SK-N-SH treated with all-trans-retinoic acid at 6 μM for 48 hours (cell line): ENCODE measurements around the gene GPD1.

Experiments
- ESRRG ChIP-seq: fragments of 250-450 bp; sonication (Bioruptor Pico); IDR thresholded peaks from 2 replicates; pipeline ENCODE4 v1.6.1; 2021; ENCODE audit warnings: mild to moderate bottlenecking
- POU6F1 ChIP-seq: fragments of 250-450 bp; sonication (Bioruptor Pico); IDR thresholded peaks from 2 replicates; pipeline ENCODE4 v1.8.0; 2021; ENCODE audit warnings: low read depth, mild to moderate bottlenecking, moderate library complexity, borderline replicate concordance
- TCF4 ChIP-seq: fragments of 250-450 bp; sonication (Bioruptor Pico); IDR thresholded peaks from 2 replicates; pipeline ENCODE4 v1.8.0; 2021; ENCODE audit warnings: mild to moderate bottlenecking, moderate library complexity, borderline replicate concordance
- ZFP3 ChIP-seq: fragments of 250-450 bp; sonication (Bioruptor Pico); IDR thresholded peaks from 2 replicates; pipeline ENCODE4 v1.5.0; 2020; ENCODE audit warnings: mild to moderate bottlenecking, moderate library complexity
- ZFP30 ChIP-seq: fragments of 450-650 bp; formaldehyde crosslinking; IDR thresholded peaks from 2 replicates; pipeline ENCODE4 v1.5.0; 2022; ENCODE audit warnings: mild to moderate bottlenecking, moderate library complexity

- TF ChIP-seq ESRRG (no peak), ZFP3 (CRISPR knock-in tag) (no peak), POU6F1 (CRISPR knock-in tag) (no peak), TCF4 (CRISPR knock-in tag) (no peak), ZFP30 (no peak)
Observed at GRCh38 chr12:50055831-50056638, 47.8 kb upstream of the GPD1 start.
